Measurements from ENCODE around the gene MOV10. TPM values are rescaled to one million over a fixed set of nuclear protein-coding genes. Genes with fewer than 3 reads are reported as not detected.

Gene MOV10
- total and polyA plus RNA-seq, 2 donors (not counting 3 experiments of a cell fraction or from before 2014, with no cell fraction given) = 97.1 to 113 TPM

GRCh38 chr1:112731451-112731850, 57.0 kb downstream of the MOV10 start:
- Histone ChIP-seq H3K9ac (replicated peaks; ENCODE audit: extremely low read depth, insufficient read depth, low read length) (no peak overlapping the region), H3K4me3 (replicated peaks in 1 of 3; ENCODE audit: insufficient read depth in 1 of 3, low read depth in 1 of 3, low read length in 3 of 3) (no peak overlapping the region), H3K36me3 (ENCODE audit: control insufficient read depth in 2 of 2, extremely low read depth in 1 of 2, insufficient read depth in 2 of 2, low read length in 2 of 2) (no peaks in the 10 kb centered on the region), H2AFZ (ENCODE audit: low read depth, low read length) (no peak overlapping the region), H4K20me1 (replicated peaks; ENCODE audit: control insufficient read depth, extremely low read depth, insufficient read depth, low read length) (no peaks in the 10 kb centered on the region), H3K4me2 (ENCODE audit: insufficient read depth, low read length) (no peak overlapping the region), H3K4me1 (ENCODE audit: control insufficient read depth, extremely low read depth, insufficient read depth, low read length) (no peaks in the 10 kb centered on the region), H3K27me3 (ENCODE audit: control insufficient read depth in 2 of 2, insufficient read depth in 2 of 2, low read length in 2 of 2) (peaks cover 0 to 2% of the 10 kb centered on the region in 2 experiments), H3K27ac (ENCODE audit: insufficient read depth, low read depth, low read length) (no peak overlapping the region), H3K9me1 (replicated peaks; ENCODE audit: control insufficient read depth, extremely low read depth, insufficient read depth, low read length) (no peaks in the 10 kb centered on the region), H3K79me2 (ENCODE audit: control insufficient read depth, insufficient read depth, low read length) (no peaks in the 10 kb centered on the region), H3K9me3 (replicated peaks; ENCODE audit: control insufficient read depth, insufficient read depth, low read length) (no peaks in the 10 kb centered on the region)
- FAIRE-seq (no peak), DNase-seq (ENCODE audit: low read depth, low spot score) (no peak)
- ChIA-PET POLR2A (no interaction called here), CTCF (interaction anchor here (1.0 to 2.2 kb wide), 3 partner anchors 11 to 16 kb away, joined by 3 to 7 read pairs (median 3); partner anchors contain the start of gene PPM1J)
- dilution Hi-C loops (cut with MboI; ENCODE audit: extremely low pct_ligation_motif_present, low sequenced_read_pairs) = no loop called here
- no peak for TF ChIP-seq EZH2 (IDR thresholded peaks at IDR 0.05; ENCODE audit: borderline replicate concordance, low read depth, low read length, severe bottlenecking)
- no peak for TF ChIP-seq MAX (IDR thresholded peaks at IDR 0.05; ENCODE audit: insufficient read depth, insufficient read length)
- BruUV-seq (replicated peaks) = no TSS peak
- intact Hi-C loops (cut with micrococcal nuclease) = no loop called here

- H4K20me1 ChIP-seq (replicated peaks; ENCODE audit: control insufficient read depth, extremely low read depth, insufficient read depth, low read length) = no peaks in the 10 kb centered on the region
- intact Hi-C loops (cut with micrococcal nuclease) (no loop called here), dilution Hi-C loops (cut with MboI; ENCODE audit: extremely low pct_ligation_motif_present, low sequenced_read_pairs) (no loop called here)
- H3K36me3 ChIP-seq (ENCODE audit: control insufficient read depth in 2 of 2, extremely low read depth in 1 of 2, insufficient read depth in 2 of 2, low read length in 2 of 2) = no peaks in the 10 kb centered on the region
- H3K9me3 ChIP-seq (replicated peaks; ENCODE audit: control insufficient read depth, insufficient read depth, low read length) = no peaks in the 10 kb centered on the region
- CTCF ChIA-PET = interaction anchor here (1.0 kb wide), 1 partner anchor 19 kb away, joined by 4 read pairs; no protein-coding TSS in a partner anchor
- DNase-seq (ENCODE audit: low read depth, low spot score) (peak; percentile 26), FAIRE-seq (no peak)
- no peak overlapping the region for H3K4me3 ChIP-seq (replicated peaks in 1 of 3; ENCODE audit: insufficient read depth in 1 of 3, low read depth in 1 of 3, low read length in 3 of 3)
- peaks cover 6 to 17% of the 10 kb centered on the region in 2 experiments for H3K27me3 ChIP-seq (ENCODE audit: control insufficient read depth in 2 of 2, insufficient read depth in 2 of 2, low read length in 2 of 2)
- no peak overlapping the region for H3K27ac ChIP-seq (ENCODE audit: insufficient read depth, low read depth, low read length)
- H3K4me1 ChIP-seq (ENCODE audit: control insufficient read depth, extremely low read depth, insufficient read depth, low read length) = no peaks in the 10 kb centered on the region
- no peaks in the 10 kb centered on the region for H3K9me1 ChIP-seq (replicated peaks; ENCODE audit: control insufficient read depth, extremely low read depth, insufficient read depth, low read length)
- no peak overlapping the region for H3K4me2 ChIP-seq (ENCODE audit: insufficient read depth, low read length)
- POLR2A ChIA-PET = interaction anchor here (0.6 kb wide), 1 partner anchor 18 kb away, joined by 5 read pairs; no protein-coding TSS in a partner anchor
- no peak overlapping the region for H3K9ac ChIP-seq (replicated peaks; ENCODE audit: extremely low read depth, insufficient read depth, low read length)
- no TSS peak for BruUV-seq (replicated peaks)
- TF ChIP-seq MYC (IDR thresholded peaks at IDR 0.05; ENCODE audit: low read depth, low read length) = no peak
- TF ChIP-seq GATA2 (IDR thresholded peaks at IDR 0.05; ENCODE audit: insufficient read depth, insufficient read length, low read depth, low read length) = no peak
- no peak for TF ChIP-seq POLR2AphosphoS5 (IDR thresholded peaks at IDR 0.05; ENCODE audit: insufficient read depth, low read depth, low read length)
- no peak for TF ChIP-seq CTCF (IDR thresholded peaks at IDR 0.05; ENCODE audit: extremely low read depth in 1 of 2, insufficient read depth in 1 of 2, low read depth in 1 of 2, low read length in 2 of 2)
- TF ChIP-seq JUN (IDR thresholded peaks at IDR 0.05; ENCODE audit: borderline replicate concordance, insufficient read depth, insufficient read length, low read depth) = peak; percentile 5
- no peak for TF ChIP-seq MAX (IDR thresholded peaks at IDR 0.05; ENCODE audit: insufficient read depth, insufficient read length)
- TF ChIP-seq EZH2 (IDR thresholded peaks at IDR 0.05; ENCODE audit: borderline replicate concordance, low read depth, low read length, severe bottlenecking) = no peak
- TF ChIP-seq POLR2A (IDR thresholded peaks at IDR 0.05; ENCODE audit: low read depth, low read length) = no peak
- peak; percentile 87 for TF ChIP-seq FOS (IDR thresholded peaks at IDR 0.05; ENCODE audit: borderline replicate concordance, insufficient read depth, low read length)
- no peak overlapping the region for H2AFZ ChIP-seq (ENCODE audit: low read depth, low read length)
- H3K79me2 ChIP-seq (ENCODE audit: control insufficient read depth, insufficient read depth, low read length) = no peaks in the 10 kb centered on the region
These were observed 61.3 kb downstream of the MOV10 start for GRCh38 chr1:112735752-112736151.
